AG09319 (cell line): ENCODE measurements around the gene PPP4R2.

ENCODE experiments used
- DNase-seq: peaks from one replicate; pipeline ENCODE4 v3.0.0-alpha.2; 2010; ENCODE audit warnings: low read depth; ENCODE audit errors: extremely low read depth
- TF ChIP-seq, protein P1 (sequence below): IDR thresholded peaks from 2 replicates; pipeline ENCODE4 v1.5.1; 2011; ENCODE audit warnings: low read depth, mild to moderate bottlenecking, inconsistent platforms, low read length, moderate library complexity

Gene PPP4R2

DNA sequence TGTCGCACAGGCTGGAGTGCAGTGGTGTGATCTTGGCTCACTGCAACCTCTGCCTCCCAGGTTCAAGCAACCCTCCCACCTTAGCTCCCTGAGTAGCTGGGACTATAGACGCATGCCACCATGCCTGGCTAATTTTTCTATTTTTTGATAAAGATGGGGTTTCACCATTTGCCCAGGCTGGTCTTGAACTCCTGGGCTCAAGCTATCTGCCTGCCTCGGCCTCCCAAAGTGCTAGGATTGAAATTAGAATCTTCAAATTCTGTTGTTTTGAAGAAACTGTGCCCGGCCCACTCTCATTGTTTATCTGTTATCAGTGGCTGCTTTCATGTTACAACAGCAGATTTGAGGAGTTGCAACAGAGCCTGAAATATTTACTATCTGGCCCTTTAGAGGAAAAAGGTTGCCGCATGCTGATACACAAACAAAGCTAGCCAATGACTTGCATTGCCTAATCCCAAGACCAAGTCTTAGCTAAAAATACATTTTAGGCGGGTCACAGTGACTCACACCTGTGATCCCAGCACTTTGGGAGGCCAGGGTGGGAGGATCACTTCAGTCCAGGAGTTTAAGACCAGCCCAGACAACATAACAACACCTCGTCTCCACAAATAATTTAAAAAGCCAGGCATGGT is 43.2 kb upstream of the PPP4R2 start:
- DNase-seq: no peak

DNA sequence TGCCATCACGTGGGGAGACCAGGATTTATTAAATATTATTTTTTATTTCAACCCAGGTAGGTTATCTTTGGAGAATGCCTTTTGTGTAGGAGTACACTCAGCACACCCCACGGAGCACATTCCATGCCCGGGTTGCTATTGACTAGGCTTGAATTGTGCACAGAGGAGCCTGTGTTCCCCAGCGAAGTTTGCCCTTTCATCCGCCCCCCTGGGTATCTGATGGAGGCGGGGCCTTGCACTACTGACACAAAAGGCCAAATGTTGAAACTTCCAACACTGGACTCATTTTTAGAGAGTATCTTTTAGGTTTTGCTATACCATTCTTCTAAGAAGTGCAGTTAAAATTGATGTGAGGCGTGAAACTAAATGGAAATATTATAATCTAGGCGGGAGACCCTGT is 39.3 kb upstream of the PPP4R2 start:
- DNase-seq: no peak
- TF ChIP-seq, protein P1, sequence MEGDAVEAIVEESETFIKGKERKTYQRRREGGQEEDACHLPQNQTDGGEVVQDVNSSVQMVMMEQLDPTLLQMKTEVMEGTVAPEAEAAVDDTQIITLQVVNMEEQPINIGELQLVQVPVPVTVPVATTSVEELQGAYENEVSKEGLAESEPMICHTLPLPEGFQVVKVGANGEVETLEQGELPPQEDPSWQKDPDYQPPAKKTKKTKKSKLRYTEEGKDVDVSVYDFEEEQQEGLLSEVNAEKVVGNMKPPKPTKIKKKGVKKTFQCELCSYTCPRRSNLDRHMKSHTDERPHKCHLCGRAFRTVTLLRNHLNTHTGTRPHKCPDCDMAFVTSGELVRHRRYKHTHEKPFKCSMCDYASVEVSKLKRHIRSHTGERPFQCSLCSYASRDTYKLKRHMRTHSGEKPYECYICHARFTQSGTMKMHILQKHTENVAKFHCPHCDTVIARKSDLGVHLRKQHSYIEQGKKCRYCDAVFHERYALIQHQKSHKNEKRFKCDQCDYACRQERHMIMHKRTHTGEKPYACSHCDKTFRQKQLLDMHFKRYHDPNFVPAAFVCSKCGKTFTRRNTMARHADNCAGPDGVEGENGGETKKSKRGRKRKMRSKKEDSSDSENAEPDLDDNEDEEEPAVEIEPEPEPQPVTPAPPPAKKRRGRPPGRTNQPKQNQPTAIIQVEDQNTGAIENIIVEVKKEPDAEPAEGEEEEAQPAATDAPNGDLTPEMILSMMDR: no peak

More for the DNA sequence above, 43.2 kb upstream of the PPP4R2 start:
- TF ChIP-seq, protein P1: no peak

DNA sequence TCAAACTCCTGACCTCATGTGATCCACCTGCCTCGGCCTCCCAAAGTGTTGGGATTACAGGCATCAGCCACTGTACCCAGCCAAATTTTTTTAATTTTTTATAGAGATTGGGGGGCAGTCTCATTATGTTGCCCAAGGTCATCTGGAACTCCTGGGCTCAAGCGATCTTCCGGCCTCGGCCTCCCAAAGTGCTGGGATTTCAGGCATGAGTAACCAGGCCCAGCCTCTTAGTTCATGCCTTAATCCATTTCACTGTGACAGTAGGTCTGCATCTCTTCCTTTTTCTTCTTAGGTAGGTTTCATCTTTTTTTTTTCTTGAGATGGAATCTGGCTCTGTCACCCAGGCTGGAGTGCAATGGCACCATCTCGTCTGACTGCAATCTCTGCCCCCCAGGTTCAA is 37.3 kb upstream of the PPP4R2 start:
- TF ChIP-seq, protein P1: no peak
- no peak for DNase-seq

DNA sequence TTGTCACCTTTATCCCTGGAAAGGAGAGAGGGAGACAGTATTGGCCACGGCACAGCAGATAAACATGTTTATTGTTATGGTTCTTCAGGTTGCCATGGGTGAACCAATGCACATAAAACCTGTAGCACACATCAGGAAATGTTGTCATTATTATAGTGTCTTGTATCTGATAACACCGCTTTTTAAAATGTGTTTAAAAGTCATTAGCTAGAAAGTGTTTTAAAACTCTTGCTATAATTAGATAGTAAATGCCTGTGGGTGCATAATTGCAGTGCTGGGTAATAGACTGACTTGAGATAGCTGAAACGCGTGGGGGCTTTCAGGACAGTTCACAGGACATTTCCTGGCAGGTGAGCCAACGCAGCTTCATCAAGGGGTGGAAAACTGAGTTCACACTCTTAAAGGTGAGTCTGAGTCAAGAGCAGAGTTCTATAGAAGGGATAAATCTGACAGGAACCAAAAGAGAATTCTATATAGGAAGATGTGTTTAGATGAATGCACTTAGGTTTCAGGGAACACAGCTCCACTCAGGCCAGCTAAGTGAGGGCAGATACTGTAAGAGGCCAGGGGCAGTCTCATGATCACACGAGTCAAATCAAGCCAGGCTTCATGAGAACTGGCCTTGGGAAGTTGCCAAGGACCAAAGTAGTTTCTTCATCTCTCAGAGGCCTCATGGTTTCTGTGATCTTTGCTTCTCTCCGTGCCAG is 35.6 kb upstream of the PPP4R2 start:
- TF ChIP-seq, protein P1: no peak
- peak; percentile 54 for DNase-seq

DNA sequence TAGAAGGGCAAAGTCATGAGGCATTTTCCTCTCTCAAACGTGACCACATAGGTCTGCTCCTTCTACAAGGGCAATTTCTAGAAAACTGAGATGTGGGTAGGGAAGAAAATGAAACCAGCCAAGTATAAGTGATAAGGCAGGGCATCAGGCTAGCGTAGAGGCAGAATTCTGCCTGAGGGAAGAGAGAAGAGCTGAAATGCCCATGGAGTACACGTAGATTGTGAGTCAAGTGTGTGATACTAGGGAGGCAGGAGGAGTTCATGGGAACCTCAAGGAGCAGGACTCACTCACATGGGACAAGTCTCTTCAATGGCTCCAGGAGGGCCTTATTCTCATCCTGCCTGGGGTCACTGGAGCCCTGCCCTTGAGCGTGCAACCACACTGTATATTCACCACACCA is 34.9 kb upstream of the PPP4R2 start:
- DNase-seq: no peak
- TF ChIP-seq, protein P1: no peak

DNA sequence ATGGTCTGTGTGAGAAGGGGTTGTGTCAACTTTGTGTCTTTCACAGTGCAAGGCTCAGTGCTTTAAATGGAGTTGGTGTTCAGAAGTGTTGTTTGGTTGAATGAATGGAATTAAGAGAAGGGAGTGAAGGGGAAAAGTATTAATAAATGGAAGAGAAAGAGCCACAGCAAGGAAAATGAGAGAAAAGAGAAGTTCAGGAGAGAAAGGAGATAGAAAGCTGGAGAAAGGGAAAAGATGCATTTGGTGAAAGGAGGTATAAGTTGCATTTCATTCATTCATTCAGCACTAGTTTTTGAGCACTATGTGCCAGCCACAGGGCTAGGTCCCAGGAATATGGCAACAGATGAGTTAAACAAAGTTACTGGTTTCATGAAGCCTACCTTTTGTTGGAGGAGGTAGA is 34.3 kb upstream of the PPP4R2 start:
- TF ChIP-seq, protein P1: no peak
- no peak for DNase-seq

DNA sequence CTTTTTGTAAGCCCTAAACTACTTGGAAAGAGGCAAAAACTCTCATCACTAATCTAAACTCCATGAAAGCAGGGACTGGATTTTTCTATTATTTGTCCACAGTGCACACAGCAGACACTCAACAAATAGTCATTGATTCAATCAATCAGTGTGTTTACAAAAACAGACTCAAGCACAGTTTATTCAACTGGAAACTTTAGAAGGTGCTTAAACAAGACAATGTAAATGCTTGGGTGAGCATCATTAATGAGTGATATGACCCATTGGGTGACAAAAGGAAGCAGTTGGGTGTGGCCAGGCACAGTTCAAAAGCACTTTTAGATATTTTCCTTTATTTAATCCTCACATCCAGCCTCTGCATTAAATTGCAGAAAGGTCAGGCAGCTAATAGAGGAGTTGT is 32.0 kb upstream of the PPP4R2 start:
- no peak for DNase-seq
- TF ChIP-seq, protein P1: no peak
